Gastrocnemius medialis (tissue), 4 donors: ENCODE data around the gene NLRP13.
"Not testable (repeated sequence)": the region's sequence is repeated elsewhere in the genome, so short reads cannot be mapped to it uniquely, and the experiment has no call there.

Experiments used
- CTCF ChIP-seq, 5 experiments: fragments of 450-650 bp in 3 of 5; fragments of 200-600 bp in 2 of 5; sonication (generic) in 2 of 5; IDR thresholded peaks in 4 of 5; conservative IDR thresholded peaks in 1 of 5; 1 replicate in 4 of 5; 2 replicates in 1 of 5; pipeline ENCODE4 v1.5.1; 2016 to 2019; ENCODE audit warnings: antibody characterized with exemption in 5 of 5, mild to moderate bottlenecking in 3 of 5, moderate library complexity in 3 of 5
- POLR2A ChIP-seq, 2 donors: fragments of 450-650 bp; IDR thresholded peaks; one replicate each; pipeline ENCODE4 v1.6.1; 2017; ENCODE audit warnings: antibody characterized with exemption in 2 of 2, mild to moderate bottlenecking in 2 of 2, moderate library complexity in 2 of 2

GRCh38 chr19:55950566-55950965 is 18.4 kb upstream of the NLRP13 start:
- TF ChIP-seq CTCF (IDR thresholded peaks at IDR 0.05 in 4 of 5, conservative IDR thresholded peaks at IDR 0.05 in 1 of 5); POLR2A (IDR thresholded peaks at IDR 0.05): not testable (repeated sequence)
